HG02798 (cell line): ENCODE results near the gene CHIC2.

Experiments used
- ATAC-seq: cut with Tn5 transposase; IDR thresholded peaks from one replicate; pipeline ENCODE4 v1.9.1; 2021; ENCODE audit warnings: mild to moderate bottlenecking; ENCODE audit not compliant: unreplicated experiment, poor library complexity

Gene CHIC2

GRCh38 chr4:54015423-54016030 lies 48.9 kb downstream of the CHIC2 start:
- no peak for ATAC-seq

- ATAC-seq, result no peak
Observed at GRCh38 chr4:54014666-54015160, 49.7 kb downstream of the CHIC2 start.

- ATAC-seq, result no peak
Observed at GRCh38 chr4:54011201-54011600, 53.2 kb downstream of the CHIC2 start.

GRCh38 chr4:54006755-54007154 lies 57.6 kb downstream of the CHIC2 start:
- no peak for ATAC-seq

- ATAC-seq, result no peak
Observed at GRCh38 chr4:54005475-54005874, 58.9 kb downstream of the CHIC2 start.

GRCh38 chr4:54004463-54004862 lies 59.9 kb downstream of the CHIC2 start:
- no peak for ATAC-seq

GRCh38 chr4:54001668-54002365 lies 62.6 kb downstream of the CHIC2 start:
- no peak for ATAC-seq

GRCh38 chr4:53997898-53998297 lies 66.5 kb downstream of the CHIC2 start:
- no peak for ATAC-seq

- no peak for ATAC-seq
Observed at GRCh38 chr4:53994382-53995102, 69.9 kb downstream of the CHIC2 start.

- no peak for ATAC-seq
Observed at GRCh38 chr4:53992785-53993184, 71.6 kb downstream of the CHIC2 start.

GRCh38 chr4:53991821-53992220 lies 72.6 kb downstream of the CHIC2 start:
- no peak for ATAC-seq

GRCh38 chr4:53990641-53991040 lies 73.8 kb downstream of the CHIC2 start:
- ATAC-seq, result no peak

GRCh38 chr4:53987761-53988171 lies 76.6 kb downstream of the CHIC2 start:
- no peak for ATAC-seq

GRCh38 chr4:53986062-53986461 lies 78.3 kb downstream of the CHIC2 start:
- no peak for ATAC-seq

GRCh38 chr4:53981567-53981966 lies 82.8 kb downstream of the CHIC2 start:
- no peak for ATAC-seq

- ATAC-seq, result no peak
Observed at GRCh38 chr4:53981066-53981465, 83.3 kb downstream of the CHIC2 start.

GRCh38 chr4:53974561-53974960 lies 89.8 kb downstream of the CHIC2 start:
- ATAC-seq, result no peak

GRCh38 chr4:53967986-53968385 lies 96.4 kb downstream of the CHIC2 start:
- ATAC-seq, result no peak

- no peak for ATAC-seq
Observed at GRCh38 chr4:53963781-53964180, 100.6 kb downstream of the CHIC2 start.

- no peak for ATAC-seq
Observed at GRCh38 chr4:53963336-53963735, 101.1 kb downstream of the CHIC2 start.

GRCh38 chr4:53962516-53963225 lies 101.7 kb downstream of the CHIC2 start:
- no peak for ATAC-seq
